ENCODE results near the gene HLF.

HLF gene

GRCh38 chr17:55317284-55317683 is 52.5 kb downstream of the HLF start:
- DNase-seq (ENCODE audit: low read depth), result no peak
- no peak overlapping the region for H3K4me3 ChIP-seq (ENCODE audit: low read depth, low read length)
- no peak for TF ChIP-seq CTCF (conservative IDR thresholded peaks at IDR 0.05; ENCODE audit: low read depth, low read length)

GRCh38 chr17:55318081-55318480 is 53.3 kb downstream of the HLF start:
- H3K4me3 ChIP-seq (ENCODE audit: low read depth, low read length), result no peak overlapping the region
- no peak for TF ChIP-seq CTCF (conservative IDR thresholded peaks at IDR 0.05; ENCODE audit: low read depth, low read length)

GRCh38 chr17:55318715-55319487 is 54.1 kb downstream of the HLF start:
- DNase-seq (ENCODE audit: low read depth), result no peak
- no peak for TF ChIP-seq CTCF (conservative IDR thresholded peaks at IDR 0.05; ENCODE audit: low read depth, low read length)
- no peak overlapping the region for H3K4me3 ChIP-seq (ENCODE audit: low read depth, low read length)

More at GRCh38 chr17:55318081-55318480, 53.3 kb downstream of the HLF start:
- DNase-seq (ENCODE audit: low read depth), result no peak

- TF ChIP-seq CTCF (conservative IDR thresholded peaks at IDR 0.05; ENCODE audit: low read depth, low read length), result no peak
- no peak for DNase-seq (ENCODE audit: low read depth)
- no peak overlapping the region for H3K4me3 ChIP-seq (ENCODE audit: low read depth, low read length)
These were observed 55.3 kb downstream of the HLF start for GRCh38 chr17:55319933-55320593.

GRCh38 chr17:55320594-55321426 is 56.0 kb downstream of the HLF start:
- H3K4me3 ChIP-seq (ENCODE audit: low read depth, low read length), result no peak overlapping the region
- DNase-seq (ENCODE audit: low read depth), result no peak
- no peak for TF ChIP-seq CTCF (conservative IDR thresholded peaks at IDR 0.05; ENCODE audit: low read depth, low read length)

GRCh38 chr17:55321427-55322060 is 56.8 kb downstream of the HLF start:
- no peak overlapping the region for H3K4me3 ChIP-seq (ENCODE audit: low read depth, low read length)
- no peak for DNase-seq (ENCODE audit: low read depth)
- no peak for TF ChIP-seq CTCF (conservative IDR thresholded peaks at IDR 0.05; ENCODE audit: low read depth, low read length)

Measured in choroid plexus epithelial cell (primary cell).